ENCODE measurements around the gene SCAF11. TPM values are rescaled to one million over a fixed set of nuclear protein-coding genes. Genes with fewer than 3 reads are reported as not detected.

SCAF11 gene
- total RNA-seq, 1 donor from 2014 or later, result 129 TPM

GRCh38 chr12:45970391-45970790 is 20.0 kb downstream of the SCAF11 start:
- H3K4me1 Mint-ChIP-seq (ENCODE audit: unreplicated experiment), result peaks cover 91% of the 10 kb centered on the region
- no peaks in the 10 kb centered on the region for H3K27me3 Mint-ChIP-seq (ENCODE audit: unreplicated experiment)
- peaks cover 13% of the 10 kb centered on the region for H3K36me3 Mint-ChIP-seq (ENCODE audit: unreplicated experiment)
- DNase-seq (ENCODE audit: extremely low spot score, unreplicated experiment), result no peak
- H3K4me3 Mint-ChIP-seq (ENCODE audit: unreplicated experiment), result no peak overlapping the region
- H3K9me3 Mint-ChIP-seq (ENCODE audit: unreplicated experiment), result peaks cover 4% of the 10 kb centered on the region
- TF ChIP-seq CTCF (IDR thresholded peaks at IDR 0.05), result no peak
- H3K27ac Mint-ChIP-seq (ENCODE audit: unreplicated experiment), result peak overlapping the region; percentile 77

GRCh38 chr12:45969084-45969483 is 21.3 kb downstream of the SCAF11 start:
- H3K9me3 Mint-ChIP-seq (ENCODE audit: unreplicated experiment), result no peaks in the 10 kb centered on the region
- H3K27me3 Mint-ChIP-seq (ENCODE audit: unreplicated experiment), result no peaks in the 10 kb centered on the region
- H3K36me3 Mint-ChIP-seq (ENCODE audit: unreplicated experiment), result peaks cover 11% of the 10 kb centered on the region
- H3K27ac Mint-ChIP-seq (ENCODE audit: unreplicated experiment), result peak overlapping the region; percentile 91
- H3K4me3 Mint-ChIP-seq (ENCODE audit: unreplicated experiment), result peak overlapping the region; percentile 44
- peaks cover 93% of the 10 kb centered on the region for H3K4me1 Mint-ChIP-seq (ENCODE audit: unreplicated experiment)
- no peak for TF ChIP-seq CTCF (IDR thresholded peaks at IDR 0.05)
- DNase-seq (ENCODE audit: extremely low spot score, unreplicated experiment), result no peak

GRCh38 chr12:45966486-45966885 is 23.9 kb downstream of the SCAF11 start:
- Mint-ChIP-seq H3K4me1 (ENCODE audit: unreplicated experiment) (peaks cover 84% of the 10 kb centered on the region), H3K9me3 (ENCODE audit: unreplicated experiment) (peaks cover 17% of the 10 kb centered on the region), H3K27ac (ENCODE audit: unreplicated experiment) (peak overlapping the region; percentile 87), H3K36me3 (ENCODE audit: unreplicated experiment) (peaks cover 29% of the 10 kb centered on the region), H3K4me3 (ENCODE audit: unreplicated experiment) (peak overlapping the region; percentile 46), H3K27me3 (ENCODE audit: unreplicated experiment) (no peaks in the 10 kb centered on the region)
- no peak for DNase-seq (ENCODE audit: extremely low spot score, unreplicated experiment)
- TF ChIP-seq CTCF (IDR thresholded peaks at IDR 0.05), result no peak

- H3K4me1 Mint-ChIP-seq (ENCODE audit: unreplicated experiment), result peaks cover 55% of the 10 kb centered on the region
- no peaks in the 10 kb centered on the region for H3K27me3 Mint-ChIP-seq (ENCODE audit: unreplicated experiment)
- DNase-seq (ENCODE audit: extremely low spot score, unreplicated experiment), result no peak
- TF ChIP-seq CTCF (IDR thresholded peaks at IDR 0.05), result no peak
- H3K9me3 Mint-ChIP-seq (ENCODE audit: unreplicated experiment), result peaks cover 17% of the 10 kb centered on the region
- no peak overlapping the region for H3K4me3 Mint-ChIP-seq (ENCODE audit: unreplicated experiment)
- peak overlapping the region; percentile 46 for H3K27ac Mint-ChIP-seq (ENCODE audit: unreplicated experiment)
- H3K36me3 Mint-ChIP-seq (ENCODE audit: unreplicated experiment), result peaks cover 39% of the 10 kb centered on the region
Observed at GRCh38 chr12:45962553-45963325, 27.6 kb downstream of the SCAF11 start.

GRCh38 chr12:45959728-45960127 is 30.6 kb downstream of the SCAF11 start:
- Mint-ChIP-seq H3K27me3 (ENCODE audit: unreplicated experiment) (no peaks in the 10 kb centered on the region), H3K4me1 (ENCODE audit: unreplicated experiment) (peaks cover 25% of the 10 kb centered on the region), H3K27ac (ENCODE audit: unreplicated experiment) (no peak overlapping the region), H3K36me3 (ENCODE audit: unreplicated experiment) (peaks cover 47% of the 10 kb centered on the region), H3K4me3 (ENCODE audit: unreplicated experiment) (no peak overlapping the region), H3K9me3 (ENCODE audit: unreplicated experiment) (peaks cover 17% of the 10 kb centered on the region)
- DNase-seq (ENCODE audit: extremely low spot score, unreplicated experiment), result no peak
- no peak for TF ChIP-seq CTCF (IDR thresholded peaks at IDR 0.05)
